H1 (cell line): ENCODE results near the gene UBN1. TPM values are rescaled to one million over a fixed set of nuclear protein-coding genes. Genes with fewer than 3 reads are reported as not detected.

Source experiments
- BRCA1 ChIP-seq: IDR thresholded peaks from 2 replicates; pipeline ENCODE4 v1.6.1; 2012; ENCODE audit warnings: low read depth, low read length, improper control_type of control experiment
- HDAC2 ChIP-seq, 2 experiments: fragments of 300-600 bp in 1 of 2; sonication (generic) in 1 of 2; IDR thresholded peaks; 2 replicates each; pipeline ENCODE4 v1.6.1; 2011 to 2012; ENCODE audit warnings: low read depth in 2 of 2, low read length in 2 of 2, mild to moderate bottlenecking in 2 of 2, moderate library complexity in 2 of 2, borderline replicate concordance in 1 of 2, inconsistent platforms in 1 of 2
- JUN ChIP-seq: IDR thresholded peaks from 2 replicates; pipeline ENCODE4 v1.6.1; 2011; ENCODE audit warnings: low read depth, mild to moderate bottlenecking, improper control_type of control experiment, low read length
- KDM1A ChIP-seq: fragments of 200-600, 300-600 bp; sonication (generic); IDR thresholded peaks from 2 replicates; pipeline ENCODE4 v1.7.1; 2016; ENCODE audit warnings: mild to moderate bottlenecking, low read length, borderline replicate concordance
- KDM4A ChIP-seq: IDR thresholded peaks from one replicate; pipeline ENCODE4 v1.7.1; 2012; ENCODE audit warnings: low read depth, mild to moderate bottlenecking, moderate library complexity, low read length, inconsistent platforms; ENCODE audit not compliant: severe bottlenecking
- TBP ChIP-seq: IDR thresholded peaks from 2 replicates; pipeline ENCODE4 v1.6.1; 2011; ENCODE audit warnings: low read depth, low read length, improper control_type of control experiment
- polyA plus RNA-seq, 7 experiments: library from polyadenylated mRNA; depleted of rRNA in 3 of 7; stranded (reverse) in 5 of 7; unstranded in 2 of 7; fragments of >200 nt in 5 of 7; fragments of 200-250 nt in 2 of 7; gene quantifications; 1 replicate in 5 of 7; 2 replicates in 1 of 7; 4 replicates in 1 of 7; pipeline versions ENCODE4 v1.2.1 to v1.2.3, GENCODE V29; 2011 to 2013; ENCODE audit warnings: missing spikeins in 2 of 7, mixed read lengths in 2 of 7
- total RNA-seq: library from RNA; stranded (reverse); fragmentation: NEBNext Ultra II Directional; extraction: Animal tissue kit (Norgen Biotek cat#: 25700); gene quantifications from 2 replicates; pipeline ENCODE4 v1.2.1, GENCODE V29; 2021

Gene UBN1
- total and polyA plus RNA-seq, 2 of the 8 experiments (the other 6 are each of a cell fraction or from before 2014, with no cell fraction given) = 16.2 to 37.0 TPM

DNA sequence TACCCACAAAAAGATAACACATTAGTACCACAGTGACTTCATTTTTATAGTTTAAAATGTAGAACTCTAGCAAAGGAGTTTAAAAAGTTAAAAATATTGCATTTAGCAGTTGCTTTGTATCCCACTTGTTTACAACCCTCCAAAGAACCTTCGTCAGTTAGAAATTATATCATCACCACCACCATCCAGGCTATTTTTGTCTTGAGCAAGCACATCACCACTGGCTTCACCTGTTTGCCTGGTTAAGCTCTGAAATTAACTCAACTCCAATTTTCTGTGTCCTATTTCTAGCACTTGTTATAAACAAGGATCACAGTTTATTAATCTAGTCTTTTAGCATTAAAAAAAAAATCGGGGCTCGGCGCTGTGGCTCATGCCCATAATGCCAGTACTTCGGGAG lies 6.3 kb upstream of the UBN1 start (continued):
- TF ChIP-seq JUN = no peak
- TF ChIP-seq BRCA1 = no peak
- TF ChIP-seq HDAC2 (IDR thresholded peaks at IDR 0.05; ENCODE audit: borderline replicate concordance in 1 of 2, low read depth in 2 of 2, low read length in 2 of 2) = no peak
- TF ChIP-seq KDM1A = no peak
- TF ChIP-seq TBP = no peak
- TF ChIP-seq KDM4A = no peak
